Epidermal melanocyte (primary cell): ENCODE measurements around the gene LTBP1.
"Not testable (repeated sequence)": the region's sequence is repeated elsewhere in the genome, so short reads cannot be mapped to it uniquely, and the experiment has no call there.

ENCODE experiments used
- DNase-seq: peaks from one replicate; pipeline ENCODE4 v3.0.0; 2011; ENCODE audit warnings: low spot score; ENCODE audit not compliant: insufficient read length

Gene LTBP1

GRCh38 chr2:33217406-33217805 is 270.7 kb downstream of the LTBP1 start:
- DNase-seq = no peak

- DNase-seq = no peak
These were observed 272.4 kb downstream of the LTBP1 start for GRCh38 chr2:33219114-33219513.

GRCh38 chr2:33219850-33220275 is 273.1 kb downstream of the LTBP1 start:
- DNase-seq = no peak

GRCh38 chr2:33220533-33220932 is 273.8 kb downstream of the LTBP1 start:
- no peak for DNase-seq

GRCh38 chr2:33221046-33221784 is 274.5 kb downstream of the LTBP1 start:
- no peak for DNase-seq

GRCh38 chr2:33222309-33222708 is 275.6 kb downstream of the LTBP1 start:
- no peak for DNase-seq

- DNase-seq = no peak
These were observed 277.1 kb downstream of the LTBP1 start for GRCh38 chr2:33223856-33224255.

- DNase-seq = no peak
These were observed 278.6 kb downstream of the LTBP1 start for GRCh38 chr2:33225350-33225749.

GRCh38 chr2:33226546-33226945 is 279.8 kb downstream of the LTBP1 start:
- no peak for DNase-seq

- DNase-seq = no peak
These were observed 282.9 kb downstream of the LTBP1 start for GRCh38 chr2:33229646-33230045.

- no peak for DNase-seq
These were observed 283.4 kb downstream of the LTBP1 start for GRCh38 chr2:33230195-33230594.

GRCh38 chr2:33230842-33231241 is 284.1 kb downstream of the LTBP1 start:
- DNase-seq = no peak

- not testable (repeated sequence) for DNase-seq
These were observed 288.8 kb downstream of the LTBP1 start for GRCh38 chr2:33235559-33235958.

GRCh38 chr2:33236482-33237385 is 290.0 kb downstream of the LTBP1 start:
- DNase-seq = no peak

- no peak for DNase-seq
These were observed 291.4 kb downstream of the LTBP1 start for GRCh38 chr2:33238111-33238510.

GRCh38 chr2:33240178-33240577 is 293.4 kb downstream of the LTBP1 start:
- no peak for DNase-seq

- DNase-seq = no peak
These were observed 294.3 kb downstream of the LTBP1 start for GRCh38 chr2:33241072-33241471.

GRCh38 chr2:33241581-33241980 is 294.8 kb downstream of the LTBP1 start:
- DNase-seq = no peak

- no peak for DNase-seq
These were observed 296.1 kb downstream of the LTBP1 start for GRCh38 chr2:33242845-33243244.

- DNase-seq = no peak
These were observed 299.7 kb downstream of the LTBP1 start for GRCh38 chr2:33246432-33246831.

- DNase-seq = no peak
These were observed 300.6 kb downstream of the LTBP1 start for GRCh38 chr2:33247365-33247764.

- no peak for DNase-seq
These were observed 303.8 kb downstream of the LTBP1 start for GRCh38 chr2:33250417-33251029.
